IPS-20b (cell line): ENCODE results near the gene RAB4B.
A peak's percentile ranks its signal among the peaks of the same experiment; 100 is the strongest.
"Not testable (repeated sequence)": the region's sequence is repeated elsewhere in the genome, so short reads cannot be mapped to it uniquely, and the experiment has no call there.

ENCODE experiments used
- H3K27ac ChIP-seq: one replicate; pipeline ENCODE4 v1.5.1; 2013; ENCODE audit warnings: low read length
- H3K27me3 ChIP-seq: 2 replicates; pipeline ENCODE4 v1.6.1; 2013; ENCODE audit warnings: mild to moderate bottlenecking, low read length, inconsistent platforms; ENCODE audit not compliant: insufficient read depth
- H3K36me3 ChIP-seq: 2 replicates; pipeline ENCODE4 v1.6.1; 2013; ENCODE audit warnings: low read depth, mild to moderate bottlenecking, inconsistent platforms, low read length, moderate library complexity; ENCODE audit not compliant: insufficient read depth
- H3K4me1 ChIP-seq: 2 replicates; pipeline ENCODE4 v1.6.1; 2013; ENCODE audit warnings: mild to moderate bottlenecking, control low read depth, inconsistent platforms, low read length, moderate library complexity; ENCODE audit not compliant: insufficient read depth
- H3K4me3 ChIP-seq: 2 replicates; pipeline ENCODE4 v1.5.1; 2013; ENCODE audit warnings: mild to moderate bottlenecking, low read length, inconsistent platforms
- H3K9ac ChIP-seq: 2 replicates; pipeline ENCODE4 v1.6.1; 2013; ENCODE audit warnings: low read depth, mild to moderate bottlenecking, inconsistent platforms, low read length, moderate library complexity
- H3K9me3 ChIP-seq: 2 replicates; pipeline ENCODE4 v1.6.1; 2013; ENCODE audit warnings: mild to moderate bottlenecking, low read depth, low read length, inconsistent platforms; ENCODE audit not compliant: insufficient read depth

The RAB4B gene

GRCh38 chr19:40771101-40771862 lies 6.8 kb upstream of the RAB4B start:
- not testable (repeated sequence) for H3K27me3 ChIP-seq, H3K9me3 ChIP-seq, H3K4me3 ChIP-seq, H3K27ac ChIP-seq, H3K9ac ChIP-seq, H3K4me1 ChIP-seq, H3K36me3 ChIP-seq

- Histone ChIP-seq H3K9me3 (no peaks in the 10 kb centered on the region), H3K4me3 (no peak within 1 kb of the TSS), H3K36me3 (no peaks in the 10 kb centered on the region), H3K9ac (no peak within 1 kb of the TSS), H3K4me1 (peaks cover 4% of the 10 kb centered on the region; the same call in 1 of the 2 replicates), H3K27me3 (no peaks in the 10 kb centered on the region), H3K27ac (no peak within 1 kb of the TSS)
Measured at GRCh38 chr19:40774916-40775631, 3.0 kb upstream of the RAB4B start, which contains the start of gene MIA. MIA (plus strand) TSS chr19:40775521; CDS start chr19:40775543, 22 bp downstream.

- Histone ChIP-seq H3K4me1 (peaks cover 4% of the 10 kb centered on the region; the same call in 1 of the 2 replicates), H3K9me3 (no peaks in the 10 kb centered on the region), H3K27me3 (no peaks in the 10 kb centered on the region), H3K4me3 (no peak overlapping the region), H3K36me3 (no peaks in the 10 kb centered on the region), H3K9ac (no peak overlapping the region), H3K27ac (no peak overlapping the region)
Measured at GRCh38 chr19:40775632-40776022, 2.4 kb upstream of the RAB4B start.

- Histone ChIP-seq H3K9me3 (no peaks in the 10 kb centered on the region), H3K4me1 (peaks cover 4% of the 10 kb centered on the region; the same call in 1 of the 2 replicates), H3K4me3 (no peak overlapping the region), H3K36me3 (no peaks in the 10 kb centered on the region), H3K27me3 (no peaks in the 10 kb centered on the region), H3K27ac (no peak overlapping the region), H3K9ac (no peak overlapping the region)
Measured at GRCh38 chr19:40776364-40776763, 1.7 kb upstream of the RAB4B start.

- H3K9ac ChIP-seq, result peak overlapping the region; percentile 91; the same call in 1 of the 2 replicates
- no peaks in the 10 kb centered on the region for H3K36me3 ChIP-seq
- H3K27ac ChIP-seq, result peak overlapping the region; percentile 60
- peak overlapping the region; percentile 88 for H3K4me3 ChIP-seq
- no peaks in the 10 kb centered on the region for H3K27me3 ChIP-seq
- H3K9me3 ChIP-seq, result no peaks in the 10 kb centered on the region
- H3K4me1 ChIP-seq, result peaks cover 4% of the 10 kb centered on the region; the same call in 1 of the 2 replicates
Measured at GRCh38 chr19:40776932-40777644, 959 bp upstream of the RAB4B start.

GRCh38 chr19:40777645-40777936 lies 456 bp upstream of the RAB4B start:
- Histone ChIP-seq H3K4me1 (peaks cover 4% of the 10 kb centered on the region; the same call in 1 of the 2 replicates), H3K27ac (peak overlapping the region; percentile 60)

GRCh38 chr19:40778706-40779284 lies 748 bp downstream of the RAB4B start:
- Histone ChIP-seq H3K9ac (peak overlapping the region; percentile 54; the same call in 1 of the 2 replicates), H3K27ac (peak overlapping the region; percentile 35), H3K36me3 (no peaks in the 10 kb centered on the region), H3K9me3 (no peaks in the 10 kb centered on the region), H3K4me3 (peak overlapping the region; percentile 69), H3K27me3 (no peaks in the 10 kb centered on the region), H3K4me1 (peaks cover 4% of the 10 kb centered on the region; the same call in 1 of the 2 replicates)

More at GRCh38 chr19:40777645-40777936, 456 bp upstream of the RAB4B start:
- Histone ChIP-seq H3K9ac (peak overlapping the region; percentile 91), H3K27me3 (no peaks in the 10 kb centered on the region), H3K4me3 (peak overlapping the region; percentile 88), H3K9me3 (no peaks in the 10 kb centered on the region), H3K36me3 (no peaks in the 10 kb centered on the region)

GRCh38 chr19:40780582-40780981 lies 2.5 kb downstream of the RAB4B start:
- Histone ChIP-seq H3K9ac (no peak overlapping the region), H3K36me3 (no peaks in the 10 kb centered on the region), H3K9me3 (no peaks in the 10 kb centered on the region), H3K27me3 (no peaks in the 10 kb centered on the region), H3K4me3 (no peak overlapping the region), H3K27ac (no peak overlapping the region), H3K4me1 (peaks cover 4% of the 10 kb centered on the region; the same call in 1 of the 2 replicates)

GRCh38 chr19:40781140-40781539 lies 3.1 kb downstream of the RAB4B start:
- peaks cover 4% of the 10 kb centered on the region; the same call in 1 of the 2 replicates for H3K4me1 ChIP-seq
- H3K27ac ChIP-seq, result no peak overlapping the region
- H3K4me3 ChIP-seq, result no peak overlapping the region
- H3K27me3 ChIP-seq, result no peaks in the 10 kb centered on the region
- H3K9ac ChIP-seq, result no peak overlapping the region
- H3K36me3 ChIP-seq, result no peaks in the 10 kb centered on the region
- no peaks in the 10 kb centered on the region for H3K9me3 ChIP-seq

- Histone ChIP-seq H3K27ac (no peak overlapping the region), H3K9me3 (no peaks in the 10 kb centered on the region), H3K27me3 (no peaks in the 10 kb centered on the region), H3K4me3 (no peak overlapping the region), H3K36me3 (no peaks in the 10 kb centered on the region), H3K9ac (no peak overlapping the region), H3K4me1 (no peaks in the 10 kb centered on the region)
Measured at GRCh38 chr19:40783711-40784110, 5.7 kb downstream of the RAB4B start.

GRCh38 chr19:40784146-40784545 lies 6.1 kb downstream of the RAB4B start:
- H3K4me1 ChIP-seq, H3K9me3 ChIP-seq, H3K27me3 ChIP-seq, H3K9ac ChIP-seq, H3K27ac ChIP-seq, H3K4me3 ChIP-seq, H3K36me3 ChIP-seq: not testable (repeated sequence)
